Effector CD4-positive, alpha-beta T cell (primary cell): Measurements from ENCODE around the gene CSF1.

Experiments used
- DNase-seq: peaks from one replicate; pipeline ENCODE4 v3.0.0-alpha.2; 2020

CSF1 gene

DNA sequence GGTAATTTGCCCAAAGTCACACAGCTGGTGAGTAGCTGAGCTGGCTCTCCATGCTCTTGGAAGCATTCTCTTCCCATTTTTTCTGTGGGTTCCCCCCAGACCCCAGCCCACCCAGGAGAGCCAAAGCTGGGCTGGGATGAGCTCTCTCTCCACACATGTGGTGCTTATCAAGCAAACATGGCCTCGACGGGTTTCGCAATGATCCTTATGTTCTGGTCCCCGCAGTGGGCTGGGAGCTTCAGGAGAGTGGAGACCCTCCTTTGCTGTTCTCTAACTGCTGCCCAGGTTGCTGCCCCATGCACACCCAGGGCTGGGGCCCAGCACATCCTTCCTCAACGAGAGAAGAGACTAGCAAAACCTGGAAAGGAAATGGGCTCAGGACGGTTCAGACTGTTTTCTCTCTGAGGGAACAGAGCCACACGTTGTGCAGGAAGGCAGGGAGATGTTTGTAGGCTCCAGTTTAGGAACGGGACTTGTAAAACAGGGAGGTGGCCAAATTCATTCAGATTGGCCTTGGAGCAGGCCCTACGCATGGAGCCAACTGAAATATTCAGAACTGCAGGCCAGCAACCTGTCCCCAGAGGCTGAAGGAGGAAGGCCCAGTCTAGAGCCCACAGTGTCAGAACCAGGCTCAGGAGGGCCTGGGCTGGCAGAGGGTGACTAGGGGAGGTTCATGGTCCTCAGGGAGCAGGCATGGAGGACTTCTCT, 27.2 kb upstream of the CSF1 start:
- DNase-seq = no peak

DNA sequence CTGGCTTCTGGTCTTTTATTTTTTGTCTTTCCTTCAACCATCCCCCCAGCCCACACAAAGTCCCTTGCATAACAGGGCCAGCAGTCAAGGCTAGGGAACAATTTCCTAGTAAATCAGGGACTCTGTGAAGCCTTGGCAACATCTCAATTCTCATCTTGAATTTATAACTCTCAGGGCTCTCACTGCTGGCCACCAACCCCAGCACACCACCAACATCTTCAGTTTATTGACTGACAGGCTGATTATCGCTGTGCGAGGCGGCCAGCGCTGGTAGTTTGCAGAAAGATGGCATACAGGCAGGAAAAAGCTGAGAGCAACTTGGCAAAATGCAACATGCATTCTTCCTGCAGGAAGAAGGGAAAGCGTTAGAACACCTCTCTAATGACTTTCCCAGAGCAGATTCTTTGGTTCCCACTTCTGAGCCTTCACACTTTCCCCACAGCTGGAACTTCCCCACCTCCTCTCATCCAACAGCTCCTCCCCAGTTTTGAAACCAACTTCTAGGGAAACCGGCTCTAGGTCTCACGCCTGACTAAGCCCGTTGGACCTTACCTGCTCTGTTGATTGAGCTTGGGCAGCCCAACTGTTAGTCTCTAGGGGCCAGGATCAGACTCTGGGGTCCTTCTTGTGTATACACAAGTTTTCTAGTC, 26.3 kb upstream of the CSF1 start:
- DNase-seq = no peak

DNA sequence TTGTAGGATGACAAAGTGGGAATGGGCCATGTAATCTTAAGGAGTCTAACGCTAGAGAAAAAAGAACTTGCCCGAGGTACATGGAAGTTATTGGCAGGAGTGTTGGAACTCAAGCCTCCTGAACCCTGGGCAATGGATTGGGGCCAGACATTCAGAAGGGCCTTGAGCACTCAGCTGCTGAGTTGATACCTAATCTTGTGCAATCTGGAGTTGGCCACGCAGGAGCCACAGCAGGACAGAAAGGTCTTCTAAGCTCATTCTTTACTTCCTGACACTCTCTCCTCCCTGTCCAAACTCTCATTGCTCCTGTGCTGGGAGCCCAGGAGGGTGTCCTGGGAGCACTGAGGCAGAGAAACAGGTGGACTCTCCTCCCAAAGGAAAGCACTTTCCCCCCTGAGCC, 25.1 kb upstream of the CSF1 start:
- no peak for DNase-seq

DNA sequence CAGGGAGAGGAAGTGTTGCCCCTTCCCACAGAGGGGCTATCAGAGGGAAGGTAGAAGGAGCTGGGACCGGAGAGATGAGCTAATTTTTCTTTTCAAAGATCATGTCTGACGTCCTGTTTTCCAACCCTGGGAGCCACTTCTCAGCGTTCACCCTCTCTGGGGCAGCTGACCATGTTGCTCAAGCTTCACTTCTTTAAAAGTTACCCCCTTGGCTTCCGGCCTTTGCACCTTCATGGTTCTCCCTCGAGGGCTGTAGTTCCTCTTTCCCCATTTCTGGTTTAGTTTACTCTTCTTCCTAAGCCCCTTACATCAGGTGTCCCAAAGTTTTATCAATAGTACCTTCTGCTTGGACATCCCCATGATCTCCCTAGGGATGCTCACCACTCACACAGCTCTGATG, 23.8 kb upstream of the CSF1 start:
- DNase-seq = no peak

DNA sequence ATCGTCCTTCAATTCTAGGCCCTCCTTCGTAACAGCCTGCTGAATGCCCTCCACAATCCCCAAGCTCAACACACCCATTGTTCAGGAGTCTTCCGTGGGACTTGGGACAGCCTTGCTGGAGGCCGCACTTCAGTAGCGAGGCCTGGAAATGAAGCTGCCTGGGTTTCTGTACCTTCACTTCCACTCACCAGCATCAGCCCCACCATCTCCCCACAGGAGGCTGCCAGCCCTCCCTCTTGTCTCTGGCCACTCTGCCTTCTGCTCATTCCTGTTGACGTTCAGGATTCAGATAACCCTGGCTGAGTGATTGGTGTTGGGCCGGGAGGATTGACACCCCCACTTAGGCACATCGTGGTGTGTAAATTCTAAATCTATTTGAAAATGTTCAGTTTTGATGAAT, 23.4 kb upstream of the CSF1 start:
- DNase-seq = no peak

DNA sequence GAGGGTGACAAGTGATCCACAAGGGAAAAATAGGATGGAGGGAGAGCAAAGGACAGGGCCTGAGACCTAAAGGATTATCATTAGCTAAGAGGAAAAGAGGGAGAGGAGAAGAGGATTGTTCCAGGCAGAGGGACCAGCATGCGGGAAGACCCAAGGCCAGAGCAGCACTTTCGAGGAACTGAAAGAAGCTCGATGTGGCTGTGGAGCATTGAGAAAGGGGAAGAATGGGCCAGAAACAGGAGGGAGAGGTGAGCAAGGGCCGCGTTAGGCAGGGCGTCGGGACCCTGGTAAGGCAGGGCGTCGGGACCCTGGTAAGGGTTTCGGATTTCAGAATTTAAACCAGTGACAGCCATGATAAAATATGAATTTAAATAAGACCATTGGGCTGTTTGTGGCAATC, 22.8 kb upstream of the CSF1 start:
- DNase-seq = no peak

DNA sequence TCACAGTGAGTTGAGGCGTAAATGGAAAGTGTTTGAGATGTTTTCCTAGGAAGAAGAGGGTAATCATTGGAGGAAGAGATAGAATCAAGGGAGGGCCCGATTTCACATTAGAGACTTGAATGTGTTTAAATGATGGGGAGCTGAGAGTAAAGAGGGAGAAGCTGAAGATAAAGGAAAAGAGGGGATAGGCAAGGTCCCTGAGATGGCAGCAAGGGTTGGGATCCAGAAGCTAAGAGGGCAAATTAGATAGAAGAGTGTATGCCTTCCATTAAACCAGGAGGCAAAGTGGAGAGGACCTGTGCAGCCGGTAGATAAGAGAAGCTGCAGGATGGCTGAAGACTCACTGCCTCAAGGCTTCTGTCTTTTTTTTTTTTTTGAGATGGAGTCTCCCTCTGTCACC, 21.6 kb upstream of the CSF1 start:
- DNase-seq = no peak

DNA sequence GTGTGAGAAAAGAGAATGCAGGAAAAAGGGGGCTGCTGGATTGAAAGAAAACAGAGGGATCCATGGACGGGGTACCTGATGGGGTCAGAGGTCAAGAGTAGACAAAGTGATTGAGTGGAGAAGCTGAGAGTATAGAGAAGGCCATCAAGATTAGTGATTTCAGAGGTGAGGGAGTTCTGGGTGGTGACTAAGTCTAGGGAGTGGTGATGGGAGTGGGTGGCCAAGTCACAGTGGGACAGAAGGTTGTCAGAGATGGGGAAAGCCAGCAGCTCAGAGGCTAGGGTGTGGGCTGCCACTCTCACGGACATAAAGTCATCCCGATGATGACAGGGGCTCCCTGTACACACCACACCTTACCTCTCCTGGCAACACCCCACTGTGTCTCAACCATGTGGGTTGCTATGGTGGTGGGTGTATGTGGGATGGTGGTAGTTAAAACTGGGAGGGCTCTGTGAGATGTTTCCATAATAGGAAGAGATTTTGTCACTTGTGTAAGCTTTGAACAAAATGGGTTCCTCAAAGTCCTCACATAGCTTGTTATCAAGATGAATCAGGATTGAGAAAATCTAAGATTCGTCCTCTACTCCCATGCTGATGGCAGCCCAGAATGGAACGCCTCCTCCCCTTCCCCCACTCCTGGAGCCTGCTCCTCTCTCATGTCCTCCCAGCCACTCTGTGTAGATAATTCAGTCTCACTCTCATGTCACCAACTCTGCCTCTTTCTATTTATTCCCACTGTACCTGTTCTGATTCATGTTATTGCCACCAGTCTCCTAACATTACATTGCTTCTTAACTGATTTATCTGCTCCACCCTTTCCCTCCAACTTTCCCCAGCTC, 20.3 kb upstream of the CSF1 start:
- DNase-seq = no peak

DNA sequence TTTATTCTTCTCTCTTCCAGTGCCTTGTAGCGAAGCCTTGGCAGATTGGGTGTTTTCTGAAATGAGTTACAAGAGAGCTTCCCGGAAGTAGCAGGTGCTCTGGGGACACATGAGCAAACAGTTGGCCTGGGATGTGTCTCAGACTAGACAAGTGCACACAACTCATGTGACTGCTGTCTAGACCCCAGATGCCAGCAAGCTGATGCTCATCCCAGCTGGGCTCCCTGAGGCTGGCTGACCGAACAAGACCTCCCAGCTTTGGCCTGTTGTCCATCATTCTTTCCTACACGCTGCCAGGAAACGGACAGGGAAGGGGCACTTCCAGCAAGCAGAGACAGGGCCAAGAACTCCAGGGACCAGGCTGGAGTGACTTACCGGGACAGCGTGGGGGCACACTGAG, 18.7 kb upstream of the CSF1 start:
- DNase-seq = no peak

DNA sequence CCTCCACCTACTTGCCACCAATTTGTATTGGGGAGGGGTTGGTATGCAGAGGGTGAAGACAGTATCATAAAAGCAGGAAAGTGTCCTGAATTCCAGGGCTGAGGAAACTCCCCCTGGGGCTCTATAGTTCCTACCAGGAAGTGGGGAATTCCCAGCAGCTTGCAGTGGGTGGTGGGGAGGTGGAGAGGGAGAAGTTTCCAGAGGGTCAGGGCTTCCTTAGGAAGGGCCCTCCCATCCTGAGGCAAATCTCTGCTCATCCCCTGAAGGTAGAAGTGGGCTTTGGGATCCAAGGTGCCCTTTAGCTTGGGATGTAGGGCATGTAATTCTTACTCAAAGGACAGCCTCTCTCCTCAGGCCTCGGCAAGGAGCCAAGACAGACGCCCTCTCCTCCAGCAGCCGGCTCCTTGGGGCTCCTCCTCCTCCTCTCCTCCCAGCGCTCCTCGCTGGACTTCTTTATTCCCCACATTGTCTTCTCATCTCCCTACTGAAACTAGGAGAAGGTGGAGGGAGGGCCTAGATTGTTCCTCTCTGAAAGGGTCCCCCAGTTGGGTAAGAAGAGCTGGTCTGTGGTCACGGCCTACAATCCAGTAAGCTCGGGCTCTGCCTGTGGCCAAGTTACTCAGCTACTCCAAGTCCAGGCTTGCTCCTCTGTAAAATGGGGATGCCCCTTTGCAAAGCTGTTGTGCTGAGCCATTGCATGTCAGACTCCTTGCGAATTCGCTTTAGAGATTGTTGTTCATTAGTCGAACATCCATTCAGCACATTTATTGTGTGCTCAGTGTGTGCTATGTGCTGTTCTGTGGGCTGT, 17.9 kb upstream of the CSF1 start:
- DNase-seq = no peak

DNA sequence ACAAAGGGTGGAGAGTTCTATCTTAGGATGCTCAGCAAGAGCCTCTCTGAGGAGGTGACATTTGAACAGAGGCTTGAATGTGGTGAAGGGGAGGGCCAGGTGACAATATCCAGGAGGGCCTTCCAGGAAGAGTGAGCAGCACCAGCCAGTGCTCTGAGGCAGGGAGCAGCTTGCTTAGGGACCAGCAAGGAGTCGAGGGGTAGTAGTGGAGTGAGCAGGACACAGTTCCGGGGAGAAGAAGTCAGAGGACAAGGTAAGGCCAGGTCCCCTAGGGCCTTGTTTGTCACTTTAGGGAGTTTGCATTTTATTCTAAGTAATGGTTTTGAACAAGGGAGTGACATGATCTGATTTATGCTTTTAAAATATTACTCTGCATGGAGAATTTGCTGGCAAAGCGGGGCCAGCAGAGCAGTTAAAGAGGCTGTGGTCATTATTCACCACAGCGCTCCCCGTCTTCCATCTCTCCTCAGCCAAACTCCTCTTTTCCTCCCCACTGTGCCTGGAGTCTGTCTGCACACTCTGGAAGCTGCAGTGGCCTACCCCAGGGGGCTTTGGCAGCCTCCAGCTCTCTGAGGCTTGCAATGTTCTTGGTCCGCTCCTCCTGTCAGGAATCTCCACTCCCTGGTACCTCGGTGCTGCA, 17.0 kb upstream of the CSF1 start:
- DNase-seq = no peak

DNA sequence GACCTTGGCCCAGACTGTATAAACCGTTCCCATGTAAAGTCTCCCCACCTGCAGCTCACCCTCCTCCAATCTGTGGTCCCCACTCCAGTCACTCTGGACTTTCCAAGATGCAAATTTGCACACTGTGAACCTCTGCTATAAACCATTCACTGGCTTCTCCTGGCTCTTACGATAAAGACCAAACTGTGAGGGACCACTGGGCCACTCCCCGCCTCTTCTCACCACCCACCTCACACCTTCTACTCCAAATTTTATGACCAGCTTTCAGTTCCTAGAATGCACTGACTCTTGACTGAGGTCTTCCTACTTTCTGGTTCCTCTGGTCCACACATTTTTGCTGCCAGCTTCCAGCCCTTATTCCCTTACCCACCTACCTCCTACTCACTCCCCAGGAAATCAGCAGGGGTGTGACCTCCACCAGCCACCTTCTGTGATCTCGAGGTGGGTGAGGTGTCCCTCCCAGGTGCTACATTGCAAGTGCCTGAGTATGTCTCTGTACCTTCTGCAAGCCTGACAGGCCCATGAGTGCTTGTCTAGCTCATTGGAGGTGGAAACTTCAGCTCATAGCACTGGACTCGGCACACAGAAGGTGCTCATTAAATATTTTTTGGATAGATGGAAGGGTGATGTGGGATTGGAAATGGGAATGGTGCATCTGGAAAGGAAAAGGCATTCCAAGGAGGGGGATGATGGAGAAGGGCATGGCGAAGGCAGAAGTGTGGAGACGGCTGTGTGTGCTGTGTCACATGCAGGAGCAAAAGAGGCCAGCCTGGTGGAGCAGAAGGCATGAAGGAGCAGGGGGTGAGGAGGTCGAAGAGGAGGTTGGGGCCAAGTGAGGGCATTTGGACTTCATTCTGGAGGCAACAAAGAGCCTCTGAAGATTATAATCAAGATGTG, 15.6 kb upstream of the CSF1 start:
- no peak for DNase-seq

DNA sequence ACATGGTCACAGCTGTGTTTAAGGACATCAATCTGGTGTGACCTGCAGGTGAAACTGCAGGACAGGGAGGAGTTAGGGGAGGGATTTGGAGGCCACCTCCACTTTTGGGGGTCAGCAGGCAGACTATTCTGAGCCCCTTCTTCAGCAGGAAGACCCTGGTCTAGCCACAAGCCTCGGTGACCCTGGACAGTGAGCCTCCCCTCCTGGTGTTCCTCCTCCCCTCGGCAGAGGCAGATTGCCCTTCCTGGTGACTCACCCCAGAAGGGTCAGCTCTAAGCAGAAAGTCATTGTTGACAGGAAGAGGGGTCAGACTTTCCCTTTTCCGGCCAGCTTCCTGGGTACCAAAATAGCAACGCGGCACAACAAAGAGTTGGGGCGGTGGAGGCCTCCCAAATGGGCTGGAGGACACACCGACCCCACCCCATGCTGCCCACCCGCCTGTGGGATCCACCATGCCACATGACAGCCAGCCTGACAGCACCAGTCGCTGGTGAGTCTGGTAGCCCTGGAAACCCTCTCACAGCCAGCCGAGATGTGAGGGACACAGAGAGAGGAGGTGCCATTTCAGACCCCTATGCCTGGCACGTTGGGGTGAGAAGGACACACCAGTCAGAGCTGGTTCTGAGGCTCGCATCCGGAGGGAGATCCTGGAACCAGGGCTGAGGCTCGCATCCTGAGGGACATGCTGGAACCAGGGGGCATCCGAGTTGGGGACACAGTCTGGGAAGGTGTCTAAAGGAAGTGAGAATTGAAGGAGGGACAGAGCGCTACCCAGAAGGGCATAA, 14.7 kb upstream of the CSF1 start:
- no peak for DNase-seq

DNA sequence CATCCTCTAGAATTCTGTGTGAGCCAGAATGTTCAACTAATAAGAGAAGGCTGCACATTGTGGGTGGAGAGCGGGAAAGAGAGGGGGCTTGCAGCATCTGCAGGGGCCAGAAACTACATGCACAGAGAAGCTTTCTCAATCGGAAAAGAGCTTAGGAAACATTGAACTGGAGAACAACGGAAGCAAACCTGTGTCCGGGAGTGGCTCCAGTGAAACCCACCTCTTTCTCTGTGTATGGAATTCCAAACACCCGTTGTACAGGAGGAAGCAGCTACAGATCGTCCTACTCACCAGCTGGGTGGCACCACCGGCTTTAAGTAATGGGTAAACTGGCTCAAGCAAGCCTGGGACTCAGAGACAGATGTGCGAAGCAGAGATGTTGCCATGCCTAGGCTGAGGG, 14.0 kb upstream of the CSF1 start:
- DNase-seq = no peak

DNA sequence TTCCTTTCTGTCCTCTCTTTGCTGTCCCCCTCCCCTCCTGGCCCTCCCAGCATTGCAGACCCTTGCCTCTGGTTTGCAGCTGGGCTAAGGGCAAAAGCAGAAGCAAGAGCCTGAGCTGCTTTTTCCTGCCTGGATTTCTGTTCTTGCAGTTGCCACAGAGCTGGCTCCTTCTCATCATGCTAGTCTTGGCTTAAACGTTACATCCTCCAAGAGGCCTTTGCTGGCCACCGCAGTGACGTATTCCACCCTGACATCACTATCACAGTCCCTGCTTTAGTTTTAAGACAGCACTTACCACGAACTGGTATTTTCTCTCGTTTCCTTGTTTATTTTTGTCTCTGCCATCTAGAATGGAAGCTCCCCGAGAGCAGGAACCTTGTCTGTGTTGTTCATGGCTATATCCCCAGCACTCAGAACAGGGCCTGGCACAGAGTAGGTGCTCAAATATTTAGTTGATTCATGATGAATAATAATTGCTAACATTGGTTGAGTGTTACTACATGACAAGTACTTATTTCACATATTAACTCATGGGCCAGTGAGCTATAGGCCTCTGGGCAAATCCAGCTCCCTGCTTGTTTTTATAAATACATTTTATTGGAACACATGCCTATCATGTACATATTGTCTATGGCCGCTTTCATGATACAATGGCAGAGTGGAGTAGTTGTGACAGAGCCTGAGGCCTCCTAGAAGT, 13.2 kb upstream of the CSF1 start:
- DNase-seq = no peak

DNA sequence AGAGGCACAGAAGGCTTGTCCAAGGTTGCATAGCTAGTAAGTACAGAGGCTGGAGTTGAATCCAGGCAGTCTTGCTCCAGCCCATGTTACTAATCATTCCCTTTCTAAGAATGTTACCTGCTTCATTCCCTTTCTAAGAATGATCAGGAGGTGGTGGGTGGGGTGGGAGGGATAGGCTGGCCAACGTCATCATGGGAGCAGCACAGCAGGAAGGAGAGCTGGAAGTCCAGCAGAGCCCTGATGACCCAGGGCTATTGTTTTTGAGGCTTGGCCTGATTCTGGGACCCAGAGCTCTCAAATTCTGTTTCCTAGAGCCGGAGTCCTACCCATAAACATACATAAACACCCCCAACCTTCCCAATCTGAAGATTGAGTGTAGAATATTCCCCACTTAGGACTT, 11.8 kb upstream of the CSF1 start:
- DNase-seq = no peak

DNA sequence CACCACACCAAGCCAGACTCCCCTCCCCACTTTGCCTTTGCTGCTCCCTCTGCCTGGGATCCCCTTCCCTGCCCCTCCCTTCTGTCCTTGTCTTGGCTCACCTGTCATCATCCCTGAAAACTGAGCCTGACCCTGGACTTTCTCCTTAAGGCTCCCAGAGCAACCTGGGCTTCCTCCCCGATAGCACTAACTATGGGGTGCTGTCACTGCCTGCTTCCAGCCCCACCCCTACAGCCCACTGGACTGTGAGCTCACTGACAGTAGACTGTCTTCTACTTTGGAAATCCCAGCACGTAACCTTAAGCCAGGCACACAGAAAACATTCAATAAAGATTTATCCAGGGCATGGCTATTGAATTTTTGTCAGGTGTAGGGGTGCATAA, 9.5 kb upstream of the CSF1 start:
- DNase-seq = no peak

DNA sequence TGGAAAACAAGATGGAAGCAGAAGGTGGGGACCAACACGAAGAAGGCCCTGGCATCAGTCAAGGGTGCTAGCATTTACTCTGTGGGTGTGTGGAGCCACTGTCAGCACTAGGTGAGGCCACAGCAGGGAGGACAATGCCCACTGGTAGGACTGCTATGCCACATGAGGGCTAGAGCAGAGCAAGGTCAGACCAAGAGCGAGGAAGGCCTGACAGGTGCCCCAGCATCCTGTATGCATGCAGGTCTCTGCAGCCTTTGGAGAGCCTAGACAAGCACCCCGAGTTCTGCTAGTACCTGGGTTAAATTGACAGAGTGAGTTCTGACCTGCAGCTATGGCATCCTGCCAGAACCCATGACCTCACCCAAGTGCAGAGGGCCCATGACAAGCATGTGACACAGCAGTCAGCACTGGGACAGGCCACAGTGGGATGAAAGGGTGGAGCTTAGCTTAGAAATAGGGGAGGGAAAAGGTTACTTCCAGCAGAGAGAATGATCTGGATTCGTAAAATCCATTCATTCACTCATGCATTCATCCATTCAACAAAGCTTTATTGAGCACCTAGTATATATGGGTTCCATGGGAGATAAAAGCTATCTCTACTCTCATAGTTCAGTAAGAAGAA, 9.0 kb upstream of the CSF1 start:
- DNase-seq = no peak

DNA sequence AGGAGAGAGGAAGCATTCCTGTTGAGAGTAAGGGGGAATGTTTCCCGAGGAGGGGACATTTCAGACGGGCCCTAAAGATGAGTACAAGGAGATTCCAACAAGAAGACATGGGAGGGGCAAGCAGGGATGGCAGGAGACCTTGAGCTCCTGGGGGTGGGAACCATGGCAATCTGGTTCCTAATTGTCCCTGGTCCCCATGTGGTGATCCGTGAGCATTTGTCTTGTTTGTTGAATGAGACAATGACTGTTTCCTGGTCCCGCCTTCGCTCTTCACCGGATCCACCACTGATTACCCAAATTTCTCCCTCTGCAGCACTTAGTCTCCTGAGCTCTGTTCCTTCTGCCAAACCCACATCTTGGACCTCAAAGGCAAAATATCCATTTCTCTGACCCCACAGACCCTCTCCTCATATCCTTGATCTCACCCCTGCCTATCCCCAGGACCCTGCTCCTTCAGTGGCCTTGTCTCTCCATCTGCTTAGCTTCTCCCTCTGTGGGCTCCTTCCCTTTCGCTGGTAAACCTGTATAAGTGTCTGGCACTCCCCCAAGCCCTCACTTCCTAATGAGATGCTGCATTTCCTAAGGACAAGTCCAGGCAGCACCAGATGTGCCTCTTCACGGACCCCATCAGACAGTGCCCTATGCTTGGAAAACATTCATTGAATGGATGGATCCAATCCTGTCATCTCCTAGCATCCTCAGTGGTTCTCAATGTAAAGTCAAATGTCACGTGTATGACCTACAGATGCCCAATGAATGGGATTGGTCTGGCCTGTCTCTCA, 8.3 kb upstream of the CSF1 start:
- no peak for DNase-seq
